HepG2 (cell line): ENCODE measurements around the gene TPX2. TPM values are rescaled to one million over a fixed set of nuclear protein-coding genes. Genes with fewer than 3 reads are reported as not detected.
A peak's percentile ranks its signal among the peaks of the same experiment; 100 is the strongest.

Experiments
- ARNT2 ChIP-seq: sonication (generic); formaldehyde crosslinking; IDR thresholded peaks from 2 replicates; pipeline ENCODE4 v1.8.0; 2022; ENCODE audit warnings: mild to moderate bottlenecking, low read depth, missing genetic modification reagents, moderate library complexity
- ATRX ChIP-seq: sonication (generic); formaldehyde crosslinking; IDR thresholded peaks from 2 replicates; pipeline ENCODE4 v1.4.0; 2020; ENCODE audit warnings: missing genetic modification reagents, borderline replicate concordance
- CENPT ChIP-seq: sonication (generic); formaldehyde crosslinking; IDR thresholded peaks from 2 replicates; pipeline ENCODE4 v1.8.0; 2022; ENCODE audit warnings: low read depth, mild to moderate bottlenecking, moderate library complexity, missing genetic modification reagents
- CSRNP1 ChIP-seq: sonication (generic); formaldehyde crosslinking; IDR thresholded peaks from 2 replicates; pipeline ENCODE4 v1.8.1; 2023; ENCODE audit warnings: mild to moderate bottlenecking, missing genetic modification reagents
- ETV5 ChIP-seq: IDR thresholded peaks from 2 replicates; pipeline ENCODE4 v1.6.1; 2018; ENCODE audit warnings: missing biosample characterization, missing genetic modification reagents, inconsistent platforms, borderline replicate concordance
- MIER3 ChIP-seq: IDR thresholded peaks from 2 replicates; pipeline ENCODE4 v1.6.1; 2016; ENCODE audit warnings: missing compliant biosample characterization, borderline replicate concordance
- MXD3 ChIP-seq: IDR thresholded peaks from 2 replicates; pipeline ENCODE4 v1.6.1; 2016; ENCODE audit warnings: mild to moderate bottlenecking, missing biosample characterization, missing genetic modification reagents
- MYNN ChIP-seq: sonication (generic); formaldehyde crosslinking; IDR thresholded peaks from 2 replicates; pipeline ENCODE4 v1.4.0; 2020; ENCODE audit warnings: mild to moderate bottlenecking, low read depth, missing genetic modification reagents
- POLR2AphosphoS5 ChIP-seq: IDR thresholded peaks from 2 replicates; pipeline ENCODE4 v1.6.1; 2012; ENCODE audit warnings: low read depth, low read length
- PRMT3 ChIP-seq: sonication (generic); formaldehyde crosslinking; IDR thresholded peaks from 2 replicates; pipeline ENCODE4 v1.8.1; 2022; ENCODE audit warnings: low read depth, mild to moderate bottlenecking, moderate library complexity, missing genetic modification reagents, borderline replicate concordance
- TCF7 ChIP-seq: sonication (generic); IDR thresholded peaks from 2 replicates; pipeline ENCODE4 v1.6.1; 2016; ENCODE audit warnings: antibody characterized with exemption, low read depth
- TEF ChIP-seq: sonication (generic); formaldehyde crosslinking; IDR thresholded peaks from 2 replicates; pipeline ENCODE4 v1.5.0; 2020; ENCODE audit warnings: missing genetic modification reagents
- ZBTB8A ChIP-seq: sonication (generic); formaldehyde crosslinking; IDR thresholded peaks from 2 replicates; pipeline ENCODE4 v1.4.0; 2020; ENCODE audit warnings: mild to moderate bottlenecking, low read depth, missing genetic modification reagents, borderline replicate concordance
- ZFP91 ChIP-seq: sonication (generic); formaldehyde crosslinking; IDR thresholded peaks from 2 replicates; pipeline ENCODE4 v1.9.0; 2022; ENCODE audit warnings: missing genetic modification reagents, mild to moderate bottlenecking, borderline replicate concordance
- ZNF296 ChIP-seq: sonication (generic); formaldehyde crosslinking; conservative IDR thresholded peaks from 2 replicates; pipeline ENCODE4 v1.5.0; 2020; ENCODE audit warnings: mild to moderate bottlenecking, missing genetic modification reagents
- ZNF350 ChIP-seq: sonication (generic); formaldehyde crosslinking; IDR thresholded peaks from 2 replicates; pipeline ENCODE4 v1.4.0; 2020; ENCODE audit warnings: mild to moderate bottlenecking, low read depth, missing genetic modification reagents, borderline replicate concordance
- ZNF512B ChIP-seq: sonication (generic); formaldehyde crosslinking; IDR thresholded peaks from 2 replicates; pipeline ENCODE4 v1.5.1; 2020; ENCODE audit warnings: missing genetic modification reagents, mild to moderate bottlenecking, borderline replicate concordance
- ZNF691 ChIP-seq: sonication (generic); formaldehyde crosslinking; IDR thresholded peaks from 2 replicates; pipeline ENCODE4 v1.4.0; 2020; ENCODE audit warnings: missing genetic modification reagents, low read depth, mild to moderate bottlenecking, borderline replicate concordance
- ZNF780A ChIP-seq: sonication (generic); formaldehyde crosslinking; IDR thresholded peaks from 2 replicates; pipeline ENCODE4 v1.8.0; 2022; ENCODE audit warnings: mild to moderate bottlenecking, missing genetic modification reagents, moderate library complexity
- ZNF792 ChIP-seq: IDR thresholded peaks from 2 replicates; pipeline ENCODE4 v1.6.1; 2016
- ZNF841 ChIP-seq: sonication (generic); formaldehyde crosslinking; IDR thresholded peaks from 2 replicates; pipeline ENCODE4 v1.8.1; 2023; ENCODE audit warnings: missing genetic modification reagents, borderline replicate concordance
- ZNF879 ChIP-seq: sonication (generic); formaldehyde crosslinking; IDR thresholded peaks from 2 replicates; pipeline ENCODE4 v1.8.1; 2023; ENCODE audit warnings: missing genetic modification reagents
- polyA plus RNA-seq, 8 experiments: library from polyadenylated mRNA; depleted of rRNA in 3 of 8; stranded (reverse) in 7 of 8; unstranded in 1 of 8; fragments of >200 nt; fragmentation: Illumina TruSeq in 4 of 8; extraction: Trizol in 4 of 8; gene quantifications; 2 replicates each; pipeline versions ENCODE4 v1.2.1 to v1.2.3, GENCODE V29; 2011 to 2016; ENCODE audit warnings: low read depth in 4 of 8, missing spikeins in 1 of 8, mixed read lengths in 1 of 8; ENCODE audit not compliant: insufficient read depth in 1 of 8
- total RNA-seq, 5 experiments: library from RNA; depleted of rRNA; stranded (reverse); fragments of >200 nt; fragmentation: Illumina TruSeq; extraction: Trizol; gene quantifications; 2 replicates each; pipeline ENCODE4 v1.2.3, GENCODE V29; 2016; ENCODE audit warnings: low read depth in 1 of 5

TPX2 gene
- total and polyA plus RNA-seq, 2 of the 13 experiments (the other 11 are each of a cell fraction or from before 2014, with no cell fraction given): 34.3 to 124 TPM

GRCh38 chr20:31739550-31739977 is 474 bp downstream of the TPX2 start (continued):
- TF ChIP-seq ZFP91 (CRISPR knock-in tag) (peak; percentile 42; the same call in 1 of the 2 replicates), ATRX (no peak), MXD3 (CRISPR knock-in tag) (no peak), CSRNP1 (CRISPR knock-in tag) (no peak), ZNF792 (CRISPR knock-in tag) (no peak), ZNF780A (CRISPR knock-in tag) (no peak), ZNF691 (CRISPR knock-in tag) (no peak), ARNT2 (no peak), MYNN (CRISPR knock-in tag) (no peak), TEF (no peak), ZNF350 (CRISPR knock-in tag) (no peak), MIER3 (CRISPR knock-in tag) (no peak), CENPT (CRISPR knock-in tag) (no peak), ETV5 (CRISPR knock-in tag) (no peak), PRMT3 (CRISPR knock-in tag) (no peak), ZNF296 (CRISPR knock-in tag) (no peak), ZNF512B (no peak), ZBTB8A (CRISPR knock-in tag) (peak; percentile 72; the same call in 1 of the 2 replicates), TCF7 (no peak), POLR2AphosphoS5 (no peak), ZNF879 (CRISPR knock-in tag) (no peak), ZNF841 (CRISPR knock-in tag) (no peak)
